Heart left ventricle (tissue), 16 donors: Measurements from ENCODE around the gene NPC1L1. TPM values are rescaled to one million over a fixed set of nuclear protein-coding genes. Genes with fewer than 3 reads are reported as not detected.
A peak's percentile ranks its signal among the peaks of the same experiment; 100 is the strongest.

ENCODE experiments used
- ATAC-seq, 4 donors: fragments of 200-7000 bp; cut with Tn5 transposase; one replicate each; pipeline ENCODE4 v1.9.1; 2020 to 2022; ENCODE audit warnings: moderate library complexity in 4 of 4, mild to moderate bottlenecking in 3 of 4, moderate number of reproducible peaks in 1 of 4
- DNase-seq, 5 donors: peaks; one replicate each; pipeline ENCODE4 v3.0.0-alpha.2; 2020
- H3K27ac ChIP-seq, 12 donors: fragments of 200-600 bp; sonication (generic) in 4 of 12; one replicate each; pipeline versions ENCODE4 v1.5.0 to v1.8.0; 2016 to 2022; ENCODE audit warnings: mild to moderate bottlenecking in 2 of 12
- H3K27me3 ChIP-seq, 9 donors: fragments of 200-600 bp; sonication (generic) in 2 of 9; one replicate each; pipeline versions ENCODE4 v1.5.1 to v1.8.0; 2016 to 2022; ENCODE audit warnings: mild to moderate bottlenecking in 3 of 9
- H3K36me3 ChIP-seq, 9 donors: fragments of 200-600 bp; sonication (generic) in 2 of 9; one replicate each; pipeline versions ENCODE4 v1.5.0 to v1.8.0; 2018 to 2022; ENCODE audit warnings: mild to moderate bottlenecking in 2 of 9
- H3K4me1 ChIP-seq, 12 donors: fragments of 200-600 bp; sonication (generic) in 4 of 12; one replicate each; pipeline versions ENCODE4 v1.5.0 to v1.8.0; 2016 to 2022; ENCODE audit warnings: mild to moderate bottlenecking in 3 of 12
- H3K4me3 ChIP-seq, 12 donors: fragments of 200-600 bp; sonication (generic) in 4 of 12; one replicate each; pipeline versions ENCODE4 v1.5.0 to v1.8.0; 2017 to 2022; ENCODE audit warnings: mild to moderate bottlenecking in 9 of 12, moderate library complexity in 4 of 12
- H3K9me3 ChIP-seq, 12 donors: fragments of 200-600 bp; sonication (generic) in 4 of 12; one replicate each; pipeline versions ENCODE4 v1.5.0 to v1.8.0; 2016 to 2022; ENCODE audit warnings: mild to moderate bottlenecking in 1 of 12
- POLR2A ChIP-seq, 2 donors: fragments of 450-650 bp; IDR thresholded peaks; one replicate each; pipeline ENCODE4 v1.6.1; 2017; ENCODE audit warnings: antibody characterized with exemption in 2 of 2, mild to moderate bottlenecking in 2 of 2, moderate library complexity in 2 of 2
- WGBS, 4 donors: extraction: QIAGEN DNeasy Blood & Tissue Kit in 2 of 4; methylation state at CpG; one replicate each; pipeline versions ENCODE4 v1.1.5 to v1.1.7; 2013 to 2018; 5-methylcytosine and 5-hydroxymethylcytosine counted together
- intact Hi-C, 10 donors: fragments of 100-400 bp; cut with DNase I; formaldehyde crosslinking; loops; one replicate each; pipeline versions ENCODE4 v1.11.1 to v1.14.2; 2022
- polyA plus RNA-seq, 2 donors: library from polyadenylated mRNA; stranded (reverse); fragments of 200-250 nt; gene quantifications; one replicate each; pipeline ENCODE4 v1.2.3, GENCODE V29; 2013
- total RNA-seq, 9 donors: library from RNA; depleted of rRNA in 2 of 9; stranded (reverse); fragments of >200 nt in 2 of 9; fragmentation: NEBNext Ultra II Directional in 3 of 9; extraction: Animal tissue kit (Norgen Biotek cat#: 25700) in 3 of 9; gene quantifications; one replicate each; pipeline versions ENCODE4 v1.1.0 to v1.2.4, GENCODE V29; 2016 to 2023
- TF ChIP-seq, protein P1 (sequence below), 12 donors: fragments of 200-600 bp; sonication (generic) in 4 of 12; IDR thresholded peaks; one replicate each; pipeline versions ENCODE4 v1.5.0 to v1.8.0; 2018 to 2022; ENCODE audit warnings: antibody characterized with exemption in 12 of 12, mild to moderate bottlenecking in 5 of 12
- donor health status: ischemic (EF 13 %, LVEDD 7.1; RV severe dilation, severe dysfunction).
- donor health status: healthy with polysubstance abuse.
- donor health status: DM: no; HTN: yes; CAD: no.
- donor health status: DM: no; HTN: no; CAD: no.
- donor health status: ischemic (EF 25% LVEDD 6.9; RV normal size, moderate dysfunction).
- donor health status: ischemic (EF 25% LVEDD 5.7; RV mildly dilated, moderate dysfunction).
- donor health status: healthy.
- donor health status: DM: yes; HTN: yes; CAD: no.
- donor health status: ischemic (EF 35%, LVEDD 5.7; RV mildly dilated, moderate dysfunction).
- donor health status: nonischemic (EF 11% LVEDD 7.7; RV severe dilation, severe dysfunction).
- donor health status: DM: yes; HTN: yes; CAD: no.
- donor health status: PGD.
- donor health status: ischemic (EF 29% LVEDD 5.4; RV normal size, mild dysfunction).
- donor health status: nonischemic (EF 23%, LVEDD 6.1; RV moderate dilation, normal function).

NPC1L1 gene
- total and polyA plus RNA-seq, 11 donors = 0.03 to 0.25 (median 0.13) TPM; not detected in 4

DNA sequence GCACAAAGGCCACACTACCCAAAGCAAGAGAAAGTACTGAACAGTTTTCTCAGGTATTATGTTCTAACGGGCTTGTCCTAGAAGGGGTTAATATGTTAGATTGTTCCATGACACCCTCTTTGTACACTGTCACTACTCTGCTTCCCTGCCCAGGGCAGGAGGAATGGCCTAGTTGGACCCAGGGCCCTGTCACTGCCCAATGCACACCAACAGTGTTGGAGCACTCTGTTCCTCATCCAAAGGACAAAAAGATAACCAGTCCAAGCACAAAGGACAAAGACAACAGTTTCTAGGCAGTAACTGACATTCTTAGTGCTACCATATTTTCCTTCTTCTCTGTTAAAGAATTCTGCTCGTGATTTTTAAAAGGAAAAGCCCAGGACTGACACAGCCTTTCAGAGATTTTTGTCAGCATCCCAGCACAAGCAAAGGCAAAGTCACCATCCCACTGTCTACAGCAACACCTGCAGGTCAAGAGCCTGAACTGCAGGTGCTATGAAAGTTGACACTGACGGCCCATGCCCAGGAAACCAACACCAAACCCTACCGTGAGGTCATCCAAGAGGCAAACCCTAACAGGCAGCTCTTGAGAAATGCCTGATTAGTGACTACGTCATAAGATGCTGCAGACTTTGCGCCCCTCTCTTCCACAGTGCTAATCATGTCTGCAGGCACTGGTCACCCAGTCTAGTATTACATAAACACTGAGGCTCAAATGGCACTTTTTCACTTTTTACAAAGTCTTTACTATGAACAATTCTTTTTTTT is 63.9 kb downstream of the NPC1L1 start:
- no peak overlapping the region for H3K4me3 ChIP-seq
- peaks cover 6 to 62% (median 23%) of the 10 kb centered on the region in 12 donors for H3K4me1 ChIP-seq
- no peak for TF ChIP-seq POLR2A (IDR thresholded peaks at IDR 0.05)
- TF ChIP-seq, protein P1, sequence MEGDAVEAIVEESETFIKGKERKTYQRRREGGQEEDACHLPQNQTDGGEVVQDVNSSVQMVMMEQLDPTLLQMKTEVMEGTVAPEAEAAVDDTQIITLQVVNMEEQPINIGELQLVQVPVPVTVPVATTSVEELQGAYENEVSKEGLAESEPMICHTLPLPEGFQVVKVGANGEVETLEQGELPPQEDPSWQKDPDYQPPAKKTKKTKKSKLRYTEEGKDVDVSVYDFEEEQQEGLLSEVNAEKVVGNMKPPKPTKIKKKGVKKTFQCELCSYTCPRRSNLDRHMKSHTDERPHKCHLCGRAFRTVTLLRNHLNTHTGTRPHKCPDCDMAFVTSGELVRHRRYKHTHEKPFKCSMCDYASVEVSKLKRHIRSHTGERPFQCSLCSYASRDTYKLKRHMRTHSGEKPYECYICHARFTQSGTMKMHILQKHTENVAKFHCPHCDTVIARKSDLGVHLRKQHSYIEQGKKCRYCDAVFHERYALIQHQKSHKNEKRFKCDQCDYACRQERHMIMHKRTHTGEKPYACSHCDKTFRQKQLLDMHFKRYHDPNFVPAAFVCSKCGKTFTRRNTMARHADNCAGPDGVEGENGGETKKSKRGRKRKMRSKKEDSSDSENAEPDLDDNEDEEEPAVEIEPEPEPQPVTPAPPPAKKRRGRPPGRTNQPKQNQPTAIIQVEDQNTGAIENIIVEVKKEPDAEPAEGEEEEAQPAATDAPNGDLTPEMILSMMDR (IDR thresholded peaks at IDR 0.05) = peak; percentile 77 to 94 (median 89)
- H3K9me3 ChIP-seq = no peaks in the 10 kb centered on the region
- peak overlapping the region in 11 of 12 donors; percentile 19 to 68 (median 39) for H3K27ac ChIP-seq
- ATAC-seq = peak; percentile 86 to 89 (median 88)
- whole genome bisulfite sequencing, 4 donors = 25 to 33% (median 29%) methylated on average over 6 of the region's 6 CpGs
- H3K36me3 ChIP-seq = peaks cover 0 to 88% (median 75%) of the 10 kb centered on the region in 9 donors
- H3K27me3 ChIP-seq = no peaks in the 10 kb centered on the region
- intact Hi-C loops = loop anchor here (1.0 to 10.0 kb wide), 7 partner anchors 95 to 272 kb away; partner anchors contain the start of genes CAMK2B (in 1 of the 10) and YKT6 (in 1 of the 10)
- peak in 4 of 5 donors; percentile 38 to 62 (median 41) for DNase-seq

GRCh38 chr7:44476313-44476712 is 64.8 kb downstream of the NPC1L1 start:
- intact Hi-C loops = loop anchor here in 9 of 10 donors (2.0 to 10.0 kb wide), 6 partner anchors 94 to 272 kb away; partner anchors contain the start of genes CAMK2B (in 1 of the 9) and YKT6 (in 1 of the 9)
- TF ChIP-seq, protein P1 (IDR thresholded peaks at IDR 0.05) = no peak
- no peak for TF ChIP-seq POLR2A (IDR thresholded peaks at IDR 0.05)
- WGBS, 4 donors = 75 to 91% (median 79%) methylated on average over 5 of the region's 5 CpGs
- ATAC-seq (no peak), DNase-seq (no peak)
- Histone ChIP-seq H3K9me3 (no peaks in the 10 kb centered on the region), H3K4me3 (no peak overlapping the region), H3K27me3 (no peaks in the 10 kb centered on the region), H3K27ac (peak overlapping the region in 8 of 12 donors; percentile 30 to 68 (median 45)), H3K4me1 (peaks cover 6 to 62% (median 26%) of the 10 kb centered on the region in 12 donors), H3K36me3 (peaks cover 0 to 86% (median 65%) of the 10 kb centered on the region in 9 donors)

DNA sequence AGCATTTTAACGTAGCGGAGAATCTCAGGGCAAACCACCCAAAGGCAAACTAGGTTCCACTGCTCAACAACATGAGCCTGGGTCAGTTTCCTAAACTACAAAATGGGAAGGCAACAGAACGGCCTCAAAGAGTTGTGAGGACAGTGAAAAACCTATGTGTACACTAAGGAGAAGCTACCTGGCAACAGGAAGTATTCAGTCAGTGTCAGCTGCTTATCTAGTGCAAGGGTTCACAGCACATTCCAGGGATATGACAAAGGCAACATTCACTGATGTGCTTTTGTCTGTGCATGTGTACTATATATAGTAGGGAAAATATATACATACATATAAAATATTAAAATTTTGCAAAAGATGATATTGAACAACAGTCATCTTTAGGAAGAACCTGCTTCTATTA is 67.8 kb downstream of the NPC1L1 start:
- Histone ChIP-seq H3K9me3 (no peaks in the 10 kb centered on the region), H3K4me1 (peaks cover 6 to 75% (median 41%) of the 10 kb centered on the region in 12 donors), H3K36me3 (peaks cover 0 to 74% (median 39%) of the 10 kb centered on the region in 9 donors), H3K4me3 (no peak overlapping the region), H3K27ac (peak overlapping the region in 2 of 12 donors; percentile 27 to 37), H3K27me3 (no peaks in the 10 kb centered on the region)
- ATAC-seq = peak in 1 of 4 donors; percentile 45
- intact Hi-C loops = loop anchor here in 3 of 10 donors (5.0 to 10.0 kb wide), 3 partner anchors 148 to 268 kb away; partner anchors contain the start of genes CAMK2B (in 1 of the 3) and YKT6 (in 1 of the 3)
- TF ChIP-seq, protein P1 (IDR thresholded peaks at IDR 0.05) = no peak
- TF ChIP-seq POLR2A (IDR thresholded peaks at IDR 0.05) = no peak
- 67 to 75% (median 70%) methylated on average over 3 of the region's 3 CpGs for WGBS, 4 donors
- no peak for DNase-seq

DNA sequence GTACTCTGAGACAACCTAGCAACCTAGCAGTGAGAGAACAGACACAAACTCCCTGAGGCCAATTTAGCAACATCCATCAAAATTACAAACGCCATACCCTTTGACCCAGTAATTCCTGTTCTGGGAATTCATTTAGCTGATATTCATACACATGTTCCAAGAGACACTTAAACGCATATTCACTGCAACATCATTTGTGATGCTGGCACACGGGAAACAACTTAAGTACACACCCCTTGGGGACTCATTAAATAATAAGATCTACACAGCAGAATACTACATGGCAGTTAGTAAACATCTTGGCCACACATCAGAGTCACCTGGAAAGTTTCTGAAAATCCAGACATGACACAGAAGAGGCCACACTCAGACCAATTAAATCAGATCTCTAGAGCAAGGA is 68.3 kb downstream of the NPC1L1 start:
- TF ChIP-seq POLR2A (IDR thresholded peaks at IDR 0.05) = no peak
- TF ChIP-seq, protein P1 (IDR thresholded peaks at IDR 0.05) = no peak
- DNase-seq (no peak), ATAC-seq (no peak)
- intact Hi-C loops = loop anchor here in 3 of 10 donors (5.0 to 10.0 kb wide), 3 partner anchors 148 to 268 kb away; partner anchors contain the start of genes CAMK2B (in 1 of the 3) and YKT6 (in 1 of the 3)
- peaks cover 0 to 74% (median 39%) of the 10 kb centered on the region in 9 donors for H3K36me3 ChIP-seq
- no peak overlapping the region for H3K4me3 ChIP-seq
- peaks cover 6 to 72% (median 41%) of the 10 kb centered on the region in 12 donors for H3K4me1 ChIP-seq
- H3K9me3 ChIP-seq = no peaks in the 10 kb centered on the region
- H3K27me3 ChIP-seq = no peaks in the 10 kb centered on the region
- peak overlapping the region in 2 of 12 donors; percentile 27 to 37 for H3K27ac ChIP-seq
- 14 to 40% (median 16%) methylated on average over 3 of the region's 3 CpGs for WGBS, 4 donors
